ENCODE measurements around the gene DLG2. TPM values are rescaled to one million over a fixed set of nuclear protein-coding genes. Genes with fewer than 3 reads are reported as not detected.
"Not testable (repeated sequence)": the region's sequence is repeated elsewhere in the genome, so short reads cannot be mapped to it uniquely, and the experiment has no call there.

DLG2 gene
- total RNA-seq, 4 donors from 2014 or later, result 7.3 to 14.1 (median 11.1) TPM

DNA sequence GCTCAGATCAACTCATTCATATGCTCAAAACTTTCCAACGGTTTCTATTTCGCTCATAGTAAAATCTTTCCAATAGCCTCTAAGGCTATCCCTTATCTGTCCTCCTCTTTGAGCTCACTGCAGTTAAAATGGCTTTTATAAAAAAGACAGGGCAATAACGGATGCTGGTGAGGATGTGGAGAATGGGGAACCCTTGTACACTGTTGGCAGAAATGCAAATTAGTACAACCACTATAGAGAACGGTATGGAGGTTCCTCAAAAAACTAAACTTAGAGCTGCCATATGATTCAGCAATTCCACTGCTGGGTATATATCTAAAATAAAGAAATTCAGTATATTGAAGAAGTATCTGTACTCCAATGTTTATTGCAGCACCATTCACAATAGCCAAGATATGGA is 345.6 kb downstream of the DLG2 start:
- Histone ChIP-seq H3K27ac (replicated peaks in 1 of 4) (no peak overlapping the region), H3K9me3 (no peaks in the 10 kb centered on the region), H3K4me1 (no peaks in the 10 kb centered on the region), H3K4me3 (no peak overlapping the region), H3K27me3 (no peaks in the 10 kb centered on the region), H3K36me3 (no peaks in the 10 kb centered on the region)
- 82% methylated on average over 4 of the region's 4 CpGs for WGBS
- TF ChIP-seq POLR2A (IDR thresholded peaks at IDR 0.05; ENCODE audit: low read depth), result no peak
- no peak for TF ChIP-seq EP300 (IDR thresholded peaks at IDR 0.05)
- no peak for DNase-seq (ENCODE audit: extremely low spot score)
- intact Hi-C loops (cut with DNase I), result no loop called here

DNA sequence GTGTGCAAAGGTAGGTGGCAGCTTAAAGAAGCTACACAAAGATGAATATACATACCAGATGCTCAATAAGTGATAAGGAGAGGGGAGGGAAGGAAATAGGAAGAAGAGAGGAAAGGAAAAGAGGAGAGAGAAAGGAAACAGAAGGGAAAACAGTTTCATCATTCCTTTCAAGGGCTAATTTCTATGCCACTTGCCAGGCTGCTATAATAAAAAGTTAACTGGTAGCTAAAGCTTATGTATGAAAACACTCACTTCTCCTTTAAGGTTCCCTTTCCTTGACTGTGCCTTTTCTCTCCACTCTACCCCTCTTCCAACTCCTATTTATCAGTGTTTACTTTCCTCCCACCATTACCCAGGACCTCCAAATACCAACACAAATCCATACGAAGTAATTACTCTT is 347.9 kb downstream of the DLG2 start:
- H3K36me3 ChIP-seq, result no peaks in the 10 kb centered on the region
- no peaks in the 10 kb centered on the region for H3K27me3 ChIP-seq
- intact Hi-C loops (cut with DNase I), result no loop called here
- no peak for DNase-seq (ENCODE audit: extremely low spot score)
- no peak for TF ChIP-seq CTCF (IDR thresholded peaks at IDR 0.05)
- no peak for TF ChIP-seq POLR2A (IDR thresholded peaks at IDR 0.05; ENCODE audit: low read depth)
- TF ChIP-seq EP300 (IDR thresholded peaks at IDR 0.05), result no peak
- no peak for TF ChIP-seq POLR2AphosphoS5 (IDR thresholded peaks at IDR 0.05)
- H3K4me3 ChIP-seq, result no peak overlapping the region
- no peaks in the 10 kb centered on the region for H3K9me3 ChIP-seq
- H3K27ac ChIP-seq (replicated peaks in 1 of 4), result no peak overlapping the region
- 80% methylated on average over 1 of the region's 1 CpG for WGBS
- no peaks in the 10 kb centered on the region for H3K4me1 ChIP-seq

DNA sequence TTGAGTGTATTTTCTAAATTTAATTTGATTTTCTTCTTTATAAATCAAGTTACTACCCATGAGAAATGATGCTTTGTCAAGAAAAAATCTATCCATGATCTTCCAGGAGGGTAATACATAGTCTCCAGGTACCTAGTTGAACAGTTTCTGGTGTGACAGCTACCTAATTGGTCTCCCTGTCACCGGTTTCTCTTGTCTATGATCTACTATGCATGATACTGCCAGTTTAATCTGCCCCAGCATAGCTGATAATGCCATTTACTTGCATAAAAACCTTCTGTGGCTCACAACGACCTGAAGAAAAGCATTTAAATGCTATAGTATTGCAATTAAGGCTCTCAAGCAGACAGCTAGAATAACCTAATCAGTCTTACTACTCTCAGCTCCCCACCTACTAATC is 349.5 kb downstream of the DLG2 start:
- intact Hi-C loops (cut with DNase I), result no loop called here
- Histone ChIP-seq H3K4me1 (no peaks in the 10 kb centered on the region), H3K27me3 (no peaks in the 10 kb centered on the region), H3K9me3 (no peaks in the 10 kb centered on the region), H3K27ac (replicated peaks in 1 of 4) (no peak overlapping the region), H3K4me3 (no peak overlapping the region), H3K36me3 (no peaks in the 10 kb centered on the region)
- no peak for DNase-seq (ENCODE audit: extremely low spot score)
- WGBS, result 51% methylated on average over 2 of the region's 2 CpGs
- TF ChIP-seq POLR2AphosphoS5 (IDR thresholded peaks at IDR 0.05) (no peak), CTCF (IDR thresholded peaks at IDR 0.05) (no peak), EP300 (IDR thresholded peaks at IDR 0.05) (no peak), POLR2A (IDR thresholded peaks at IDR 0.05; ENCODE audit: low read depth) (no peak)

DNA sequence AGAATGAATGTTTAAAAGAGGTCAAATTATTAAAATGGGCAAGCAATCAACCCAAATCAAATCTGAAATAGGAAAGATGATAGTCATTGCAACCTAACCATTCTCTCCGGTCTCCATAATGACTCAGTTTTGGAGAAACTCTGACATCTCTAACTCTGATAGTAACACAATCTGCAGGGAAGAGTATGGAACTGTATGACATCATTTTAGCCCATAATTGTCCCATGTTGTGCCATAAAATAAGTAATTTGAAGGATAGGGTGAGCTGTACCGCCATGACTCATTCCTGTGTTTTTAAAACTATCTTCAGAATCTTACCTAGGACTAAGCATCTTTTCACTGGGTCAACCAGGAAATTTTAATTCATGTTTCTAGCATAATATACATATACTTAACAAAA is 350.8 kb downstream of the DLG2 start:
- Histone ChIP-seq H3K9me3 (no peaks in the 10 kb centered on the region), H3K27ac (replicated peaks in 1 of 4) (no peak overlapping the region), H3K4me1 (no peaks in the 10 kb centered on the region), H3K27me3 (no peaks in the 10 kb centered on the region), H3K4me3 (no peak overlapping the region), H3K36me3 (no peaks in the 10 kb centered on the region)
- no peak for TF ChIP-seq EP300 (IDR thresholded peaks at IDR 0.05)
- no peak for TF ChIP-seq POLR2AphosphoS5 (IDR thresholded peaks at IDR 0.05)
- no peak for TF ChIP-seq POLR2A (IDR thresholded peaks at IDR 0.05; ENCODE audit: low read depth)
- no peak for TF ChIP-seq CTCF (IDR thresholded peaks at IDR 0.05)
- intact Hi-C loops (cut with DNase I), result no loop called here
- WGBS, result 93% methylated on average over 2 of the region's 2 CpGs
- no peak for DNase-seq (ENCODE audit: extremely low spot score)

- H3K36me3 ChIP-seq; DNase-seq (ENCODE audit: extremely low spot score); H3K4me1 ChIP-seq; H3K4me3 ChIP-seq; H3K27ac ChIP-seq (replicated peaks in 1 of 4); H3K27me3 ChIP-seq; intact Hi-C loops (cut with DNase I); H3K9me3 ChIP-seq: not testable (repeated sequence)
- 87% methylated on average over 2 of the region's 2 CpGs for WGBS
Measured at GRCh38 chr11:85270315-85270714, 356.8 kb downstream of the DLG2 start.

DNA sequence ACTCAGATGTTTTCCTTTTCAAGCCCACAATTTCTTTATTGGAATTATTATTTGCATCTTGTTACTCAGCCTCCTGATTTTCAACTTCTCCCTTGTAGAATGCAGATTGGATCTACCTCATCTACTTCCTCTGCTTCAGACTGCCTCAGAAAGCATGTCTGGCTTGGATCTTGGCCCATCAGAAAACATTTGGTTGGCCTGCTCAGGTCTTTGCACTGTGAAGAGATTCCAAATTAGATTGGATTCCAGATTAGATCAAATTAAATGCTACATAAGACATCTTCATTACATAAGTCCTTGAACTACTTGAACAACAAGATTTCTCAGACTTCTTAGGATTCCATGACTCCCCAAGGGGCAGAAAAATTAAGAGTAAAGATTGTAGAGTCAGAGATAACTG is 358.0 kb downstream of the DLG2 start:
- intact Hi-C loops (cut with DNase I), result no loop called here
- no peaks in the 10 kb centered on the region for H3K36me3 ChIP-seq
- H3K27me3 ChIP-seq, result no peaks in the 10 kb centered on the region
- H3K4me1 ChIP-seq, result no peaks in the 10 kb centered on the region
- no peak for DNase-seq (ENCODE audit: extremely low spot score)
- H3K27ac ChIP-seq (replicated peaks in 1 of 4), result no peak overlapping the region
- H3K9me3 ChIP-seq, result no peaks in the 10 kb centered on the region
- TF ChIP-seq POLR2AphosphoS5 (IDR thresholded peaks at IDR 0.05) (no peak), CTCF (IDR thresholded peaks at IDR 0.05) (no peak), EP300 (IDR thresholded peaks at IDR 0.05) (no peak), POLR2A (IDR thresholded peaks at IDR 0.05; ENCODE audit: low read depth) (no peak)
- no peak overlapping the region for H3K4me3 ChIP-seq
